ENCODE data around the gene TAB3. TPM values are rescaled to one million over a fixed set of nuclear protein-coding genes. Genes with fewer than 3 reads are reported as not detected.

Gene TAB3
- total and polyA plus RNA-seq, 9 of the 15 experiments (the other 6 are each of a cell fraction or from before 2014, with no cell fraction given) = 2.4 to 31.1 (median 15.5) TPM

DNA sequence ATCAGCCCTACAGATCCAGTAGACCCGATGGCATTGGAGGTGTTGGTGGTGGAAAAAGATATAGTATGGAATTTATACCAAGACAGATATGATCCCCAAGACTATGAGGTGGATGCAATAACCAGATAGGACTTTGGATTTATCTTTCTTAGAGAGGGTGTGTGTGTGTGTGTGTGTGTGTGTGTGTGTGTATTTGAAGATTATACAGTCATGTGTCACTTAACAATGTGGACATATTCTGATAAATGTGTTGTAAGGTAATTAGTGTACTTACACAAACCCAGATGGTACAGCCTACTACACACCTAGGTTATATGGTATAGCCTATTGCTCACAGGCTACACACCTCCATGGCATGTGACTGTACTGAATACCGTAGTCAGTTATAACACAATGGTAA lies 24.4 kb upstream of the TAB3 start (continued):
- TF ChIP-seq, protein P1, sequence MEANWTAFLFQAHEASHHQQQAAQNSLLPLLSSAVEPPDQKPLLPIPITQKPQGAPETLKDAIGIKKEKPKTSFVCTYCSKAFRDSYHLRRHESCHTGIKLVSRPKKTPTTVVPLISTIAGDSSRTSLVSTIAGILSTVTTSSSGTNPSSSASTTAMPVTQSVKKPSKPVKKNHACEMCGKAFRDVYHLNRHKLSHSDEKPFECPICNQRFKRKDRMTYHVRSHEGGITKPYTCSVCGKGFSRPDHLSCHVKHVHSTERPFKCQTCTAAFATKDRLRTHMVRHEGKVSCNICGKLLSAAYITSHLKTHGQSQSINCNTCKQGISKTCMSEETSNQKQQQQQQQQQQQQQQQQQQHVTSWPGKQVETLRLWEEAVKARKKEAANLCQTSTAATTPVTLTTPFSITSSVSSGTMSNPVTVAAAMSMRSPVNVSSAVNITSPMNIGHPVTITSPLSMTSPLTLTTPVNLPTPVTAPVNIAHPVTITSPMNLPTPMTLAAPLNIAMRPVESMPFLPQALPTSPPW (CRISPR knock-in tag; IDR thresholded peaks at IDR 0.05) = no peak
- TF ChIP-seq TBL1XR1 (IDR thresholded peaks at IDR 0.05; ENCODE audit: low read length in 2 of 2) = no peak

DNA sequence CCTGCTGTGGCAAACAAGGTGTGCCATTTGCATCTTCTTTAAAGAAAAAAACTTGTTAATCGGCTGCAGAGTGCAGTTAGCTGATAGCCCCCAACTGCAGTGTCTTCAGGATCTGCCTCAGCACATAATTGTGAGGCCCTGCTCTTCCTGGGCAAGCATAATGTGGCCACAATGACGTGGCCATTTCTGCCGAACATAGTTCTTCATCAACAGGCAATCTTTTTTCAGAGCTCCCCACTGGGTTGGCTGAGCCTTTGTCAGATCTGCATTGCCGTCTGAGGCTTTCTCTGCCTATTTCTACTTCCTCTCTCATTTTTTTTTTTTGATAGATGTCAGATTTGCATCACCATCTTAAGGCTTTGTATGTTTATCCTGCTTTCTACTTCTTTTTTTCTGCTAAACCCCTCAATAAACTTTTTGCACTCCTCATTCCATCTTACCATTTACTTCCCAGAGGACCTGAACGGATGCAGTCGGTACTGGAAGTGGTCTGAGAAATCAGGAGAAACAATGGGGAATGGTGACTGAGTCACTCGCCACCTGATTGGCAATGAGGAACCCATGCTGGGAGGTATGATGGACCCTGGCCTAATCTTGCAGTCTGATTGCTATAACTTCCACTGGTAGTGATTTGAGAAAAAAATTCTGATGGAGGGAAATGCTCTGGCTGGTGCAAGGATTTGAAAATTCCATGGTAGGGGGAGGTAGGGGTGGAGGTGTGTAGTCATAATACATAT lies 21.2 kb upstream of the TAB3 start:
- CTCF ChIA-PET (ENCODE audit: low intra/inter-chr PET ratio) = no interaction called here
- POLR2A ChIA-PET = interaction anchor here (1.0 kb wide), 1 partner anchor 17 kb away, joined by 3 read pairs; no protein-coding TSS in a partner anchor
- peak; percentile 94 for ATAC-seq
- TF ChIP-seq MXI1 (IDR thresholded peaks at IDR 0.05; ENCODE audit: low read depth, low read length) = no peak
- no peak for TF ChIP-seq STAT5B (CRISPR knock-in tag; IDR thresholded peaks at IDR 0.05)
- 0 out of 2 replicates have a peak, but pooled peaks have one; percentile 20 for TF ChIP-seq SMARCE1 (IDR thresholded peaks at IDR 0.05)
- no peak for TF ChIP-seq ZNF143 (CRISPR knock-in tag; IDR thresholded peaks at IDR 0.05)
- TF ChIP-seq, protein P2, sequence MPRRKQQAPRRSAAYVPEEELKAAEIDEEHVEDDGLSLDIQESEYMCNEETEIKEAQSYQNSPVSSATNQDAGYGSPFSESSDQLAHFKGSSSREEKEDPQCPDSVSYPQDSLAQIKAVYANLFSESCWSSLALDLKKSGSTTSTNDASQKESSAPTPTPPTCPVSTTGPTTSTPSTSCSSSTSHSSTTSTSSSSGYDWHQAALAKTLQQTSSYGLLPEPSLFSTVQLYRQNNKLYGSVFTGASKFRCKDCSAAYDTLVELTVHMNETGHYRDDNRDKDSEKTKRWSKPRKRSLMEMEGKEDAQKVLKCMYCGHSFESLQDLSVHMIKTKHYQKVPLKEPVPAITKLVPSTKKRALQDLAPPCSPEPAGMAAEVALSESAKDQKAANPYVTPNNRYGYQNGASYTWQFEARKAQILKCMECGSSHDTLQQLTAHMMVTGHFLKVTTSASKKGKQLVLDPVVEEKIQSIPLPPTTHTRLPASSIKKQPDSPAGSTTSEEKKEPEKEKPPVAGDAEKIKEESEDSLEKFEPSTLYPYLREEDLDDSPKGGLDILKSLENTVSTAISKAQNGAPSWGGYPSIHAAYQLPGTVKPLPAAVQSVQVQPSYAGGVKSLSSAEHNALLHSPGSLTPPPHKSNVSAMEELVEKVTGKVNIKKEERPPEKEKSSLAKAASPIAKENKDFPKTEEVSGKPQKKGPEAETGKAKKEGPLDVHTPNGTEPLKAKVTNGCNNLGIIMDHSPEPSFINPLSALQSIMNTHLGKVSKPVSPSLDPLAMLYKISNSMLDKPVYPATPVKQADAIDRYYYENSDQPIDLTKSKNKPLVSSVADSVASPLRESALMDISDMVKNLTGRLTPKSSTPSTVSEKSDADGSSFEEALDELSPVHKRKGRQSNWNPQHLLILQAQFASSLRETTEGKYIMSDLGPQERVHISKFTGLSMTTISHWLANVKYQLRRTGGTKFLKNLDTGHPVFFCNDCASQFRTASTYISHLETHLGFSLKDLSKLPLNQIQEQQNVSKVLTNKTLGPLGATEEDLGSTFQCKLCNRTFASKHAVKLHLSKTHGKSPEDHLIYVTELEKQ (CRISPR knock-in tag; IDR thresholded peaks at IDR 0.05) = no peak
- TF ChIP-seq POLR2B (IDR thresholded peaks at IDR 0.05; ENCODE audit: low read depth, partially characterized antibody) = no peak
- TF ChIP-seq ZNF282 (CRISPR knock-in tag; IDR thresholded peaks at IDR 0.05) = no peak
- peak; percentile 95 for TF ChIP-seq NFE2 (IDR thresholded peaks at IDR 0.05; ENCODE audit: low read depth)
- TF ChIP-seq, protein P3, sequence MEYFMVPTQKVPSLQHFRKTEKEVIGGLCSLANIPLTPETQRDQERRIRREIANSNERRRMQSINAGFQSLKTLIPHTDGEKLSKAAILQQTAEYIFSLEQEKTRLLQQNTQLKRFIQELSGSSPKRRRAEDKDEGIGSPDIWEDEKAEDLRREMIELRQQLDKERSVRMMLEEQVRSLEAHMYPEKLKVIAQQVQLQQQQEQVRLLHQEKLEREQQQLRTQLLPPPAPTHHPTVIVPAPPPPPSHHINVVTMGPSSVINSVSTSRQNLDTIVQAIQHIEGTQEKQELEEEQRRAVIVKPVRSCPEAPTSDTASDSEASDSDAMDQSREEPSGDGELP (CRISPR knock-in tag; IDR thresholded peaks at IDR 0.05; ENCODE audit: borderline replicate concordance) = no peak
- TF ChIP-seq, protein P4, sequence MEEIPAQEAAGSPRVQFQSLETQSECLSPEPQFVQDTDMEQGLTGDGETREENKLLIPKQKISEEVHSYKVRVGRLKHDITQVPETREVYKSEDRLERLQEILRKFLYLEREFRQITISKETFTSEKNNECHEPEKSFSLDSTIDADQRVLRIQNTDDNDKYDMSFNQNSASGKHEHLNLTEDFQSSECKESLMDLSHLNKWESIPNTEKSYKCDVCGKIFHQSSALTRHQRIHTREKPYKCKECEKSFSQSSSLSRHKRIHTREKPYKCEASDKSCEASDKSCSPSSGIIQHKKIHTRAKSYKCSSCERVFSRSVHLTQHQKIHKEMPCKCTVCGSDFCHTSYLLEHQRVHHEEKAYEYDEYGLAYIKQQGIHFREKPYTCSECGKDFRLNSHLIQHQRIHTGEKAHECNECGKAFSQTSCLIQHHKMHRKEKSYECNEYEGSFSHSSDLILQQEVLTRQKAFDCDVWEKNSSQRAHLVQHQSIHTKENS (CRISPR knock-in tag; IDR thresholded peaks at IDR 0.05) = no peak
- no peak for TF ChIP-seq IRF2 (CRISPR knock-in tag; IDR thresholded peaks at IDR 0.05)

More for the DNA sequence above, 21.2 kb upstream of the TAB3 start:
- peak overlapping the region; percentile 9 for H3K4me2 ChIP-seq (ENCODE audit: insufficient read depth, low read length)
- no TSS peak for BruUV-seq (replicated peaks)
- H3K36me3 ChIP-seq (ENCODE audit: control insufficient read depth, insufficient read depth, low read length) = no peaks in the 10 kb centered on the region
- H3K27ac ChIP-seq (ENCODE audit: extremely low read depth, low read depth, low read length) = peak overlapping the region; percentile 65; the same call in 2 of the 3 replicates
- no peaks in the 10 kb centered on the region for H3K79me2 ChIP-seq (ENCODE audit: control insufficient read depth, insufficient read depth, low read length)
- 21% methylated on average over 7 of the region's 7 CpGs for WGBS (ENCODE audit: insufficient coverage, low coverage, missing lambda C conversion rate)
- H4K20me1 ChIP-seq (replicated peaks; ENCODE audit: control insufficient read depth, insufficient read depth, low read length) = no peaks in the 10 kb centered on the region
- H3K27me3 ChIP-seq (ENCODE audit: control insufficient read depth in 2 of 2, insufficient read depth in 2 of 2, low read length in 2 of 2) = no peaks in the 10 kb centered on the region
- H3K9me1 ChIP-seq (ENCODE audit: control insufficient read depth, insufficient read depth, low read length) = no peaks in the 10 kb centered on the region
- H3K4me3 ChIP-seq = no peak overlapping the region
- in situ Hi-C loops (cut with MboI) (no loop called here), intact Hi-C loops (cut with micrococcal nuclease) (loop anchor here (2.0 kb wide), 1 partner anchor 21 kb away; the partner anchor contains the start of gene TAB3)
- FAIRE-seq (peak; percentile 92), DNase-seq (ENCODE audit: extremely low read depth in 1 of 4, low spot score in 3 of 4) (peak; percentile 24 to 83 (median 52))
- no peaks in the 10 kb centered on the region for H3K9me3 ChIP-seq (replicated peaks; ENCODE audit: control insufficient read depth, insufficient read depth, low read depth, low read length)
- H3K9ac ChIP-seq (ENCODE audit: insufficient read depth in 1 of 2, low read depth in 2 of 2, low read length in 2 of 2) = no peak overlapping the region
- peaks cover 6 to 48% of the 10 kb centered on the region in 2 experiments; a peak in 4 of 5 replicates for H3K4me1 ChIP-seq (replicated peaks in 1 of 2; ENCODE audit: control insufficient read depth in 2 of 2, insufficient read depth in 2 of 2, low read length in 2 of 2)
- H2AFZ ChIP-seq (ENCODE audit: low read depth, low read length) = 0 out of 2 replicates have a peak overlapping the region, but pooled peaks have one; percentile 5
